ENCODE results near the gene SPDL1.

Gene SPDL1

GRCh38 chr5:169591636-169592035 lies 8.1 kb downstream of the SPDL1 start:
- Histone ChIP-seq H3K27ac (ENCODE audit: low read depth in 2 of 2, low read length in 2 of 2) (no peak overlapping the region), H3K9ac (ENCODE audit: low read depth in 1 of 2, low read length in 2 of 2) (no peak overlapping the region), H3K9me3 (ENCODE audit: control insufficient read depth in 2 of 2, low read length in 2 of 2) (no peaks in the 10 kb centered on the region), H3K27me3 (ENCODE audit: control insufficient read depth in 2 of 2, insufficient read depth in 2 of 2, low read length in 2 of 2) (no peaks in the 10 kb centered on the region), H3K4me3 (ENCODE audit: low read length in 2 of 2) (no peak overlapping the region), H3K36me3 (ENCODE audit: control insufficient read depth in 2 of 2, insufficient read depth in 2 of 2, low read length in 2 of 2) (peaks cover 23 to 36% of the 10 kb centered on the region in 2 donors), H3K4me1 (ENCODE audit: control insufficient read depth in 2 of 2, insufficient read depth in 2 of 2, low read length in 2 of 2) (no peaks in the 10 kb centered on the region)

GRCh38 chr5:169592937-169593650 lies 9.5 kb downstream of the SPDL1 start:
- Histone ChIP-seq H3K4me1 (ENCODE audit: control insufficient read depth in 2 of 2, insufficient read depth in 2 of 2, low read length in 2 of 2) (no peaks in the 10 kb centered on the region), H3K36me3 (ENCODE audit: control insufficient read depth in 2 of 2, insufficient read depth in 2 of 2, low read length in 2 of 2) (peaks cover 23 to 38% of the 10 kb centered on the region in 2 donors), H3K27ac (ENCODE audit: low read depth in 2 of 2, low read length in 2 of 2) (no peak overlapping the region), H3K27me3 (ENCODE audit: control insufficient read depth in 2 of 2, insufficient read depth in 2 of 2, low read length in 2 of 2) (no peaks in the 10 kb centered on the region), H3K9ac (ENCODE audit: low read depth in 1 of 2, low read length in 2 of 2) (no peak overlapping the region), H3K9me3 (ENCODE audit: control insufficient read depth in 2 of 2, low read length in 2 of 2) (no peaks in the 10 kb centered on the region), H3K4me3 (ENCODE audit: low read length in 2 of 2) (no peak overlapping the region)

GRCh38 chr5:169595172-169595820 lies 11.7 kb downstream of the SPDL1 start:
- no peaks in the 10 kb centered on the region for H3K4me1 ChIP-seq (ENCODE audit: control insufficient read depth in 2 of 2, insufficient read depth in 2 of 2, low read length in 2 of 2)
- H3K27me3 ChIP-seq (ENCODE audit: control insufficient read depth in 2 of 2, insufficient read depth in 2 of 2, low read length in 2 of 2), result no peaks in the 10 kb centered on the region
- no peak overlapping the region for H3K4me3 ChIP-seq (ENCODE audit: low read length in 2 of 2)
- H3K9ac ChIP-seq (ENCODE audit: low read depth in 1 of 2, low read length in 2 of 2), result no peak overlapping the region
- H3K36me3 ChIP-seq (ENCODE audit: control insufficient read depth in 2 of 2, insufficient read depth in 2 of 2, low read length in 2 of 2), result peaks cover 17 to 36% of the 10 kb centered on the region in 2 donors
- H3K27ac ChIP-seq (ENCODE audit: low read depth in 2 of 2, low read length in 2 of 2), result no peak overlapping the region
- H3K9me3 ChIP-seq (ENCODE audit: control insufficient read depth in 2 of 2, low read length in 2 of 2), result no peaks in the 10 kb centered on the region

- Histone ChIP-seq H3K9me3 (ENCODE audit: control insufficient read depth in 2 of 2, low read length in 2 of 2) (no peaks in the 10 kb centered on the region), H3K36me3 (ENCODE audit: control insufficient read depth in 2 of 2, insufficient read depth in 2 of 2, low read length in 2 of 2) (peaks cover 11 to 20% of the 10 kb centered on the region in 2 donors), H3K9ac (ENCODE audit: low read depth in 1 of 2, low read length in 2 of 2) (no peak overlapping the region), H3K27ac (ENCODE audit: low read depth in 2 of 2, low read length in 2 of 2) (no peak overlapping the region), H3K27me3 (ENCODE audit: control insufficient read depth in 2 of 2, insufficient read depth in 2 of 2, low read length in 2 of 2) (no peaks in the 10 kb centered on the region), H3K4me3 (ENCODE audit: low read length in 2 of 2) (no peak overlapping the region), H3K4me1 (ENCODE audit: control insufficient read depth in 2 of 2, insufficient read depth in 2 of 2, low read length in 2 of 2) (no peaks in the 10 kb centered on the region)
These were observed 15.9 kb downstream of the SPDL1 start for GRCh38 chr5:169599451-169599850.

GRCh38 chr5:169602535-169602934 lies 19.0 kb downstream of the SPDL1 start:
- Histone ChIP-seq H3K27me3 (ENCODE audit: control insufficient read depth in 2 of 2, insufficient read depth in 2 of 2, low read length in 2 of 2) (no peaks in the 10 kb centered on the region), H3K36me3 (ENCODE audit: control insufficient read depth in 2 of 2, insufficient read depth in 2 of 2, low read length in 2 of 2) (peaks cover 2 to 12% of the 10 kb centered on the region in 2 donors), H3K27ac (ENCODE audit: low read depth in 2 of 2, low read length in 2 of 2) (no peak overlapping the region), H3K4me3 (ENCODE audit: low read length in 2 of 2) (no peak overlapping the region), H3K9ac (ENCODE audit: low read depth in 1 of 2, low read length in 2 of 2) (no peak overlapping the region), H3K9me3 (ENCODE audit: control insufficient read depth in 2 of 2, low read length in 2 of 2) (no peaks in the 10 kb centered on the region), H3K4me1 (ENCODE audit: control insufficient read depth in 2 of 2, insufficient read depth in 2 of 2, low read length in 2 of 2) (no peaks in the 10 kb centered on the region)

- Histone ChIP-seq H3K27me3 (ENCODE audit: control insufficient read depth in 2 of 2, insufficient read depth in 2 of 2, low read length in 2 of 2) (no peaks in the 10 kb centered on the region), H3K9me3 (ENCODE audit: control insufficient read depth in 2 of 2, low read length in 2 of 2) (no peaks in the 10 kb centered on the region), H3K4me1 (ENCODE audit: control insufficient read depth in 2 of 2, insufficient read depth in 2 of 2, low read length in 2 of 2) (no peaks in the 10 kb centered on the region), H3K36me3 (ENCODE audit: control insufficient read depth in 2 of 2, insufficient read depth in 2 of 2, low read length in 2 of 2) (peaks cover 2 to 3% of the 10 kb centered on the region in 2 donors), H3K9ac (ENCODE audit: low read depth in 1 of 2, low read length in 2 of 2) (no peak overlapping the region), H3K27ac (ENCODE audit: low read depth in 2 of 2, low read length in 2 of 2) (no peak overlapping the region), H3K4me3 (ENCODE audit: low read length in 2 of 2) (no peak overlapping the region)
These were observed 22.7 kb downstream of the SPDL1 start for GRCh38 chr5:169606279-169606678.

- Histone ChIP-seq H3K4me3 (ENCODE audit: low read length in 2 of 2) (no peak overlapping the region), H3K9me3 (ENCODE audit: control insufficient read depth in 2 of 2, low read length in 2 of 2) (no peaks in the 10 kb centered on the region), H3K4me1 (ENCODE audit: control insufficient read depth in 2 of 2, insufficient read depth in 2 of 2, low read length in 2 of 2) (no peaks in the 10 kb centered on the region), H3K9ac (ENCODE audit: low read depth in 1 of 2, low read length in 2 of 2) (no peak overlapping the region), H3K27me3 (ENCODE audit: control insufficient read depth in 2 of 2, insufficient read depth in 2 of 2, low read length in 2 of 2) (no peaks in the 10 kb centered on the region), H3K27ac (ENCODE audit: low read depth in 2 of 2, low read length in 2 of 2) (no peak overlapping the region), H3K36me3 (ENCODE audit: control insufficient read depth in 2 of 2, insufficient read depth in 2 of 2, low read length in 2 of 2) (peaks cover 0 to 2% of the 10 kb centered on the region in 2 donors)
These were observed 24.3 kb downstream of the SPDL1 start for GRCh38 chr5:169607882-169608281.

- Histone ChIP-seq H3K9ac (ENCODE audit: low read depth in 1 of 2, low read length in 2 of 2) (no peak overlapping the region), H3K27me3 (ENCODE audit: control insufficient read depth in 2 of 2, insufficient read depth in 2 of 2, low read length in 2 of 2) (no peaks in the 10 kb centered on the region), H3K9me3 (ENCODE audit: control insufficient read depth in 2 of 2, low read length in 2 of 2) (no peaks in the 10 kb centered on the region), H3K27ac (ENCODE audit: low read depth in 2 of 2, low read length in 2 of 2) (no peak overlapping the region), H3K4me1 (ENCODE audit: control insufficient read depth in 2 of 2, insufficient read depth in 2 of 2, low read length in 2 of 2) (no peaks in the 10 kb centered on the region), H3K36me3 (ENCODE audit: control insufficient read depth in 2 of 2, insufficient read depth in 2 of 2, low read length in 2 of 2) (no peaks in the 10 kb centered on the region), H3K4me3 (ENCODE audit: low read length in 2 of 2) (no peak overlapping the region)
These were observed 26.1 kb downstream of the SPDL1 start for GRCh38 chr5:169609716-169610115.

- H3K9me3 ChIP-seq (ENCODE audit: control insufficient read depth in 2 of 2, low read length in 2 of 2), result no peaks in the 10 kb centered on the region
- H3K4me1 ChIP-seq (ENCODE audit: control insufficient read depth in 2 of 2, insufficient read depth in 2 of 2, low read length in 2 of 2), result no peaks in the 10 kb centered on the region
- no peaks in the 10 kb centered on the region for H3K36me3 ChIP-seq (ENCODE audit: control insufficient read depth in 2 of 2, insufficient read depth in 2 of 2, low read length in 2 of 2)
- H3K9ac ChIP-seq (ENCODE audit: low read depth in 1 of 2, low read length in 2 of 2), result no peak overlapping the region
- H3K27ac ChIP-seq (ENCODE audit: low read depth in 2 of 2, low read length in 2 of 2), result no peak overlapping the region
- H3K4me3 ChIP-seq (ENCODE audit: low read length in 2 of 2), result no peak overlapping the region
- no peaks in the 10 kb centered on the region for H3K27me3 ChIP-seq (ENCODE audit: control insufficient read depth in 2 of 2, insufficient read depth in 2 of 2, low read length in 2 of 2)
These were observed 27.0 kb downstream of the SPDL1 start for GRCh38 chr5:169610606-169611005.

- Histone ChIP-seq H3K9me3 (ENCODE audit: control insufficient read depth in 2 of 2, low read length in 2 of 2) (no peaks in the 10 kb centered on the region), H3K27ac (ENCODE audit: low read depth in 2 of 2, low read length in 2 of 2) (no peak overlapping the region), H3K36me3 (ENCODE audit: control insufficient read depth in 2 of 2, insufficient read depth in 2 of 2, low read length in 2 of 2) (no peaks in the 10 kb centered on the region), H3K4me3 (ENCODE audit: low read length in 2 of 2) (no peak overlapping the region), H3K9ac (ENCODE audit: low read depth in 1 of 2, low read length in 2 of 2) (no peak overlapping the region), H3K4me1 (ENCODE audit: control insufficient read depth in 2 of 2, insufficient read depth in 2 of 2, low read length in 2 of 2) (no peaks in the 10 kb centered on the region), H3K27me3 (ENCODE audit: control insufficient read depth in 2 of 2, insufficient read depth in 2 of 2, low read length in 2 of 2) (no peaks in the 10 kb centered on the region)
These were observed 32.0 kb downstream of the SPDL1 start for GRCh38 chr5:169615561-169615960.

Data from mucosa of rectum (tissue), 2 donors.